Keratinocyte (primary cell): ENCODE data around the gene EFCAB6.

Experiments
- CTCF ChIP-seq, 3 experiments: IDR thresholded peaks in 1 of 3; conservative IDR thresholded peaks in 1 of 3; optimal IDR thresholded peaks in 1 of 3; 2 replicates in 2 of 3; 3 replicates in 1 of 3; pipeline versions ENCODE3 to v1.5.1; 2011; ENCODE audit warnings: low read length in 3 of 3, mild to moderate bottlenecking in 3 of 3, moderate library complexity in 2 of 3, control low read depth in 1 of 3, inconsistent platforms in 1 of 3; ENCODE audit not compliant: insufficient read depth in 2 of 3; ENCODE audit errors: extremely low read depth in 1 of 3
- EZH2 ChIP-seq: IDR thresholded peaks from one replicate; pipeline ENCODE4 v1.6.1; 2012; ENCODE audit warnings: inconsistent platforms, mild to moderate bottlenecking, low read length, moderate library complexity

GRCh38 chr22:43515411-43515810 lies 296.7 kb downstream of the EFCAB6 start:
- TF ChIP-seq CTCF (optimal IDR thresholded peaks at IDR 0.05 in 1 of 3, IDR thresholded peaks at IDR 0.05 in 1 of 3, conservative IDR thresholded peaks at IDR 0.05 in 1 of 3; ENCODE audit: extremely low read depth in 1 of 3, insufficient read depth in 2 of 3, low read length in 3 of 3) (no peak), EZH2 (no peak)
